ENCODE data around the gene CDCP1.

DNA sequence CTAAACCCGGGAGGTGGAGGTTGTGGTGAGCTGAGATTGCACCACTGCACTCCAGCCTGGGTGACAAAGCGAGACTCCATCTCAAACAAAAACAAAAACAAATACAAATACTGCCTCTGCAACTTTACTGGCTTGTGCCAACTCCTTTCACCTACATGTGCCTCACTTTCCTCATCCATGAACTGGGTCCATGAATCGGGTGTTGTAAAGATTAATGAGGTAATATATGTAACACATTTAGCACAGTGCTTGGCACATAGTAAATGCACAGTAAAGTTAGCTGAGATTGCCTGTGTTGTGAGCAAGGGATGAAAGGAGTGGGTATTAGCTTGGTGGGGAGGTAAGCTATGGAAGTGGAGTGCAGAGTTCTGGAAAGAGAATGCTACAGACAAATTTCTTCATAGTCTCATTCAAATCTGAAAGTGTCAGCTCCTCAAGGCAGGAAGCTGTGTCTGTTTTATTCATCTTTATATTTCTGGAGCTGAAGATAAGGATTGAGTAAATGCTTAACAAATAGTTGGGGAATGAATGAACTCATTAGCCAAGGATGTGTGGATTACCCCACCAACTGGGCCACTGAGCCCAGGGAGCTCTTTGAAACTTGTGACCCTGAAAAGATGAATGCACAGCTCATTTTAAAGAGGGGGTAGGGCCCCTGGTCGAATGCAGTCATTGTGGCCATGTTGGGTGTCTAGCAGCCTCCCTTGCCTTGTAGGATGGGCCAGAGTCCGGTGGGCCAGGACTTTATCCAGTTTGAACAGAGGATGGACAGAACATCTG, 7.7 kb upstream of the CDCP1 start:
- TF ChIP-seq EZH2 (IDR thresholded peaks at IDR 0.05; ENCODE audit: insufficient read depth, poor library complexity, severe bottlenecking): no peak
- TF ChIP-seq EZH2phosphoT487 (IDR thresholded peaks at IDR 0.05; ENCODE audit: insufficient read depth, low read depth): no peak

All from GM23248 (cell line).